HepG2 (cell line): ENCODE measurements around the gene MCC. TPM values are rescaled to one million over a fixed set of nuclear protein-coding genes. Genes with fewer than 3 reads are reported as not detected.

Experiments
- ATAC-seq: fragments of 200-7000 bp; cut with Tn5 transposase; 3 replicates; pipeline ENCODE4 v1.9.1; 2020; ENCODE audit warnings: mild to moderate bottlenecking, moderate library complexity
- BruUV-seq: library from RNA; stranded (reverse); fragments of 400-500 nt; replicated peaks from 2 replicates; lab custom pipeline; 2021; lab: Mats Ljungman, UMichigan
- CTCF ChIA-PET: fragments of 300-600 bp; formaldehyde crosslinking; extraction: SDS; loops from one replicate; lab custom pipeline; 2021; ENCODE audit warnings: low total read pairs, inconsistent platforms, low intra/inter-chr PET ratio; lab: Yijun Ruan, JAX
- POLR2A ChIA-PET: fragments of 350-600 bp; sonication (Branson Sonifier 250); formaldehyde crosslinking; loops from one replicate; lab custom pipeline; 2020; ENCODE audit warnings: antibody characterized with exemption, inconsistent platforms; lab: Yijun Ruan, JAX
- DNase-seq: peaks from one replicate; pipeline ENCODE4 v3.0.0-alpha.2; 2015; ENCODE audit warnings: low spot score
- FAIRE-seq: peaks from 3 replicates; lab custom pipeline; 2011; peaks lifted over from hg19 to GRCh38; lab: Jason Lieb, UNC
- H2AFZ ChIP-seq: one replicate; pipeline ENCODE4 v1.6.1; 2011; ENCODE audit warnings: low read length, inconsistent platforms
- H3K27ac ChIP-seq: fragments of 300-600 bp; 3 replicates; pipeline ENCODE4 v1.8.0; 2011; ENCODE audit warnings: mixed run types, mild to moderate bottlenecking, mixed read lengths, low read length, inconsistent platforms; ENCODE audit not compliant: insufficient read depth; ENCODE audit errors: extremely low read length
- H3K27me3 ChIP-seq, 2 experiments: fragments of 200-600 bp in 1 of 2; 2 replicates in 1 of 2; 3 replicates in 1 of 2; pipeline versions ENCODE4 v1.6.0 to v1.8.0; 2011; ENCODE audit warnings: low read length in 2 of 2, mild to moderate bottlenecking in 2 of 2, moderate library complexity in 2 of 2, inconsistent platforms in 1 of 2; ENCODE audit not compliant: insufficient read depth in 2 of 2, control insufficient read depth in 1 of 2
- H3K36me3 ChIP-seq, 2 experiments: fragments of 200-600 bp in 1 of 2; replicated peaks in 1 of 2; 2 replicates in 1 of 2; 3 replicates in 1 of 2; pipeline versions ENCODE4 v1.5.1 to v1.8.0; 2011; ENCODE audit warnings: low read length in 2 of 2, inconsistent platforms in 1 of 2; ENCODE audit not compliant: insufficient read depth in 2 of 2, control insufficient read depth in 1 of 2
- H3K4me1 ChIP-seq: 2 replicates; pipeline ENCODE4 v1.5.1; 2012; ENCODE audit warnings: low read length, inconsistent platforms; ENCODE audit not compliant: insufficient read depth
- H3K4me2 ChIP-seq: 2 replicates; pipeline ENCODE4 v1.6.0; 2011; ENCODE audit warnings: low read depth, low read length, inconsistent platforms
- H3K4me3 ChIP-seq, 3 experiments: fragments of 200-600 bp in 1 of 3; sonication (generic), shearing (Covaris generic) in 1 of 3; replicated peaks in 1 of 3; 2 replicates each; pipeline ENCODE4 v1.5.1; 2011 to 2016; ENCODE audit warnings: low read length in 3 of 3, inconsistent platforms in 2 of 3, low read depth in 2 of 3, mild to moderate bottlenecking in 2 of 3, control low read depth in 1 of 3, mixed read lengths in 1 of 3; ENCODE audit not compliant: insufficient read depth in 1 of 3
- H3K79me2 ChIP-seq: one replicate; pipeline ENCODE4 v1.6.1; 2011; ENCODE audit warnings: low read length, inconsistent platforms; ENCODE audit not compliant: insufficient read depth
- H3K9ac ChIP-seq: 2 replicates; pipeline ENCODE4 v1.6.0; 2011; ENCODE audit warnings: mild to moderate bottlenecking, low read depth, low read length, inconsistent platforms; ENCODE audit not compliant: insufficient read depth
- H3K9me3 ChIP-seq: 2 replicates; pipeline ENCODE4 v1.5.1; 2012; ENCODE audit warnings: mild to moderate bottlenecking, low read length
- H4K20me1 ChIP-seq: 2 replicates; pipeline ENCODE4 v1.6.0; 2011; ENCODE audit warnings: inconsistent platforms, mild to moderate bottlenecking, low read length, moderate library complexity; ENCODE audit not compliant: insufficient read depth
- CAMTA2 ChIP-seq: sonication (generic); formaldehyde crosslinking; IDR thresholded peaks from 2 replicates; pipeline ENCODE4 v1.4.0; 2020; ENCODE audit warnings: mild to moderate bottlenecking, missing genetic modification reagents, borderline replicate concordance
- EEA1 ChIP-seq: sonication (generic); formaldehyde crosslinking; IDR thresholded peaks from 2 replicates; pipeline ENCODE4 v1.5.1; 2020; ENCODE audit warnings: mild to moderate bottlenecking, missing genetic modification reagents, borderline replicate concordance
- HDAC1 ChIP-seq: sonication (generic); formaldehyde crosslinking; IDR thresholded peaks from 2 replicates; pipeline ENCODE4 v1.5.1; 2020; ENCODE audit warnings: mild to moderate bottlenecking, missing genetic modification reagents
- MLLT10 ChIP-seq: sonication (generic); formaldehyde crosslinking; IDR thresholded peaks from 2 replicates; pipeline ENCODE4 v1.4.0; 2020; ENCODE audit warnings: missing genetic modification reagents
- MLX ChIP-seq: IDR thresholded peaks from 2 replicates; pipeline ENCODE4 v1.6.1; 2016
- MZF1 ChIP-seq: sonication (generic); formaldehyde crosslinking; IDR thresholded peaks from 2 replicates; pipeline ENCODE4 v1.8.1; 2023; ENCODE audit warnings: mild to moderate bottlenecking, missing genetic modification reagents, borderline replicate concordance
- RARA ChIP-seq: IDR thresholded peaks from 2 replicates; pipeline ENCODE4 v1.6.1; 2016; ENCODE audit warnings: missing genetic modification reagents, missing compliant biosample characterization
- SRF ChIP-seq: IDR thresholded peaks from 2 replicates; pipeline ENCODE4 v1.6.1; 2011; ENCODE audit warnings: mild to moderate bottlenecking, low read depth, low read length, moderate library complexity
- YY1 ChIP-seq: IDR thresholded peaks from 2 replicates; pipeline ENCODE4 v1.6.1; 2011; ENCODE audit warnings: low read length, low read depth, moderate library complexity, mild to moderate bottlenecking; ENCODE audit not compliant: insufficient read depth, insufficient replicate concordance
- ZFP41 ChIP-seq: sonication (generic); formaldehyde crosslinking; IDR thresholded peaks from 2 replicates; pipeline ENCODE4 v1.4.0; 2020; ENCODE audit warnings: mild to moderate bottlenecking, missing genetic modification reagents, borderline replicate concordance
- ZNF12 ChIP-seq: sonication (generic); formaldehyde crosslinking; IDR thresholded peaks from 2 replicates; pipeline ENCODE4 v1.5.0; 2020; ENCODE audit warnings: missing genetic modification reagents
- ZNF329 ChIP-seq: sonication (generic); formaldehyde crosslinking; IDR thresholded peaks from 2 replicates; pipeline ENCODE4 v1.9.0; 2021; ENCODE audit warnings: low read depth, mild to moderate bottlenecking, missing genetic modification reagents
- ZNF44 ChIP-seq: sonication (generic); formaldehyde crosslinking; IDR thresholded peaks from 2 replicates; pipeline ENCODE4 v1.5.1; 2020; ENCODE audit warnings: mild to moderate bottlenecking, missing genetic modification reagents
- ZNF484 ChIP-seq: sonication (generic); formaldehyde crosslinking; IDR thresholded peaks from 2 replicates; pipeline ENCODE4 v1.5.1; 2020; ENCODE audit warnings: mild to moderate bottlenecking, low read depth, missing genetic modification reagents, borderline replicate concordance
- WGBS: methylation state at CpG from one replicate; pipeline ENCODE4 v1.1.6; 2017; ENCODE audit warnings: low lambda C conversion rate; 5-methylcytosine and 5-hydroxymethylcytosine counted together
- in situ Hi-C: cut with HindIII; loops from 2 replicates; pipeline ENCODE4 v1.10.0; 2017; ENCODE audit warnings: low pct_unique_long_range_greater_than_20kb; ENCODE audit not compliant: extremely low pct_ligation_motif_present
- intact Hi-C: fragments of 100-400 bp; cut with micrococcal nuclease; formaldehyde crosslinking; loops from one replicate; pipeline ENCODE4 v1.10.0; 2022; ENCODE audit not compliant: unreplicated experiment
- polyA plus RNA-seq, 8 experiments: library from polyadenylated mRNA; depleted of rRNA in 3 of 8; stranded (reverse) in 7 of 8; unstranded in 1 of 8; fragments of >200 nt; fragmentation: Illumina TruSeq in 4 of 8; extraction: Trizol in 4 of 8; gene quantifications; 2 replicates each; pipeline versions ENCODE4 v1.2.1 to v1.2.3, GENCODE V29; 2011 to 2016; ENCODE audit warnings: low read depth in 4 of 8, missing spikeins in 1 of 8, mixed read lengths in 1 of 8; ENCODE audit not compliant: insufficient read depth in 1 of 8
- total RNA-seq, 5 experiments: library from RNA; depleted of rRNA; stranded (reverse); fragments of >200 nt; fragmentation: Illumina TruSeq; extraction: Trizol; gene quantifications; 2 replicates each; pipeline ENCODE4 v1.2.3, GENCODE V29; 2016; ENCODE audit warnings: low read depth in 1 of 5
- TF ChIP-seq, protein P1 (sequence below): sonication (generic); formaldehyde crosslinking; IDR thresholded peaks from 2 replicates; pipeline ENCODE4 v1.4.0; 2020; ENCODE audit warnings: mild to moderate bottlenecking, missing genetic modification reagents
- TF ChIP-seq, protein P2 (sequence below), 2 experiments: sonication (generic) in 1 of 2; formaldehyde crosslinking in 1 of 2; IDR thresholded peaks; 2 replicates each; pipeline versions ENCODE4 v1.5.1 to v1.6.1; 2011 to 2020; ENCODE audit warnings: borderline replicate concordance in 1 of 2, low read depth in 1 of 2, low read length in 1 of 2, mild to moderate bottlenecking in 1 of 2, missing genetic modification reagents in 1 of 2, moderate library complexity in 1 of 2

The MCC gene
- total and polyA plus RNA-seq, 2 of the 13 experiments (the other 11 are each of a cell fraction or from before 2014, with no cell fraction given) = 0.55 to 2.4 TPM

- intact Hi-C loops = no loop called here
- ATAC-seq (no peak), FAIRE-seq (no peak), DNase-seq (no peak)
- H3K4me2 ChIP-seq = no peak overlapping the region
- H3K79me2 ChIP-seq = no peaks in the 10 kb centered on the region
- H4K20me1 ChIP-seq = no peaks in the 10 kb centered on the region
- CTCF ChIA-PET = no interaction called here
- POLR2A ChIA-PET = no interaction called here
- H3K36me3 ChIP-seq = no peaks in the 10 kb centered on the region
- no peaks in the 10 kb centered on the region for H3K4me1 ChIP-seq
- BruUV-seq = no TSS peak
- H3K27me3 ChIP-seq = no peaks in the 10 kb centered on the region; a peak in 1 of 5 replicates
- in situ Hi-C loops = no loop called here
- 11% methylated on average over 5 of the region's 5 CpGs for WGBS
- no peak overlapping the region for H3K4me3 ChIP-seq
- TF ChIP-seq ZNF484 (CRISPR knock-in tag) (no peak), ZNF12 (no peak), EEA1 (CRISPR knock-in tag) (no peak), ZFP41 (CRISPR knock-in tag) (no peak), YY1 (no peak), RARA (CRISPR knock-in tag) (no peak), ZNF44 (CRISPR knock-in tag) (no peak), MLX (CRISPR knock-in tag) (no peak), MZF1 (no peak), SRF (no peak), HDAC1 (CRISPR knock-in tag) (no peak), ZNF329 (CRISPR knock-in tag) (no peak), MLLT10 (CRISPR knock-in tag) (no peak), CAMTA2 (CRISPR knock-in tag) (no peak)
- TF ChIP-seq, protein P1, sequence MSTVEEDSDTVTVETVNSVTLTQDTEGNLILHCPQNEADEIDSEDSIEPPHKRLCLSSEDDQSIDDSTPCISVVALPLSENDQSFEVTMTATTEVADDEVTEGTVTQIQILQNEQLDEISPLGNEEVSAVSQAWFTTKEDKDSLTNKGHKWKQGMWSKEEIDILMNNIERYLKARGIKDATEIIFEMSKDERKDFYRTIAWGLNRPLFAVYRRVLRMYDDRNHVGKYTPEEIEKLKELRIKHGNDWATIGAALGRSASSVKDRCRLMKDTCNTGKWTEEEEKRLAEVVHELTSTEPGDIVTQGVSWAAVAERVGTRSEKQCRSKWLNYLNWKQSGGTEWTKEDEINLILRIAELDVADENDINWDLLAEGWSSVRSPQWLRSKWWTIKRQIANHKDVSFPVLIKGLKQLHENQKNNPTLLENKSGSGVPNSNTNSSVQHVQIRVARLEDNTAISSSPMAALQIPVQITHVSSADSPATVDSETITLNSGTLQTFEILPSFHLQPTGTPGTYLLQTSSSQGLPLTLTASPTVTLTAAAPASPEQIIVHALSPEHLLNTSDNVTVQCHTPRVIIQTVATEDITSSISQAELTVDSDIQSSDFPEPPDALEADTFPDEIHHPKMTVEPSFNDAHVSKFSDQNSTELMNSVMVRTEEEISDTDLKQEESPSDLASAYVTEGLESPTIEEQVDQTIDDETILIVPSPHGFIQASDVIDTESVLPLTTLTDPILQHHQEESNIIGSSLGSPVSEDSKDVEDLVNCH (CRISPR knock-in tag) = no peak
- TF ChIP-seq, protein P2, sequence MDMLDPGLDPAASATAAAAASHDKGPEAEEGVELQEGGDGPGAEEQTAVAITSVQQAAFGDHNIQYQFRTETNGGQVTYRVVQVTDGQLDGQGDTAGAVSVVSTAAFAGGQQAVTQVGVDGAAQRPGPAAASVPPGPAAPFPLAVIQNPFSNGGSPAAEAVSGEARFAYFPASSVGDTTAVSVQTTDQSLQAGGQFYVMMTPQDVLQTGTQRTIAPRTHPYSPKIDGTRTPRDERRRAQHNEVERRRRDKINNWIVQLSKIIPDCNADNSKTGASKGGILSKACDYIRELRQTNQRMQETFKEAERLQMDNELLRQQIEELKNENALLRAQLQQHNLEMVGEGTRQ (IDR thresholded peaks at IDR 0.05; ENCODE audit: low read depth, low read length) = no peak
- TF ChIP-seq, protein P2 (CRISPR knock-in tag; IDR thresholded peaks at IDR 0.05; ENCODE audit: borderline replicate concordance) = no peak
- no peak overlapping the region for H2AFZ ChIP-seq
- no peaks in the 10 kb centered on the region for H3K9me3 ChIP-seq
- no peak overlapping the region for H3K9ac ChIP-seq
- H3K27ac ChIP-seq = no peak overlapping the region
Observed at GRCh38 chr5:113474100-113474728, 14.0 kb downstream of the MCC start.
